HG03066 (cell line): ENCODE results near the gene GPR35.
"Not testable (repeated sequence)": the region's sequence is repeated elsewhere in the genome, so short reads cannot be mapped to it uniquely, and the experiment has no call there.

ENCODE experiments used
- ATAC-seq: cut with Tn5 transposase; IDR thresholded peaks from one replicate; pipeline ENCODE4 v1.9.1; 2021; ENCODE audit warnings: low read depth; ENCODE audit not compliant: unreplicated experiment

The GPR35 gene

DNA sequence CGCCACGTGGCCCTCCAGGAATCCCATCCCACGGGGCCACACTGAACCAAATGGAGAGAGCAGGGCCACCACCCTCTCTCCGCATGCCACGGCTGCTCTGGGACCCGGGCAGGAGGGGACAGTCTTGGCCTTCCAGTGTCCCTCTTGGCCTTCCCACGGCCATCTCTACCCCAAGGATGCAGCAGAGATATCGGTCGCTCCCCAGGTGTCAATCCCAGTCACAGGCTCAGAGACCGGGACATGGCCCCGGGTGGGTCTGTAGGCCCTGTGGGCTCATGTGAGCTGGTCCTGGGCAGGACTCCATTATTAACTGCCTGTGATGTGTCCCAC, 23.5 kb upstream of the GPR35 start:
- ATAC-seq: no peak

DNA sequence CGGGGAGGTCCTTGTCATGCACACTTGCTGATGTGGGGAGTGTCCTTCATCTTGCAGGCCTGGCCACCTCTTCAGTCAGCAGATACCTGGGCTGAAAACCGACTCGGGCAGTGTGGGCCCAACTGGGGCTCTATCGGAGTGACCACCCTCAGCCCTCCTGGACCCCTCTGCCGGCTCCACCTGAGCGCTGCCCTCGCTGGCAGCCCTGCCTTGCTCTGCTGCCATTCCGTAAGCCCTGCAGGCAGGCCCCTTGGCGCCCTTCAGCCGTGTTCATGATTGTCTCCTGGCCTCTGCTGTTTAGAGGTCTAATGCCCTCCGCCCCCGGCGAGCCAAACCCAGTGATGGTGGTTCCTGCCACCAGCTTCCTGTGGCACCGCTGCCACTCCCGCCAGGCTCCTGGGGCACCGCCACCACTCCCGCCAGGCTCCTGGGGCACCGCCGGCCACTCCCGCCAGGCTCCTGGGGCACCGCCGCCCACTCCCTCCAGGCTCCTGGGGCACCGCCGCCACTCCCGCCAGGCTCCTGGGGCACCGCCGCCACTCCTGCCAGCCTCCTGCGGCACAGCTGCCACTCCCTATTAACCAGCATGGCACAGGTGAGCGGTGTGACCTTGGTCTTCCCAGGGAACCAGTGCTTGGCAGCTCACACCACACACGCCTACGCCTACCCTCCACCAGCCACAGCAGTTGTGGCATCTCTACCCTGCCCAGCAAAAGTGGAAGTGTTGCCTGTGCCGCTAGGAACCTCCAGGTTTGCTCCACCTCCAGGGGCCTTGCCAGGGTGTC, 22.8 kb upstream of the GPR35 start:
- ATAC-seq: no peak

DNA sequence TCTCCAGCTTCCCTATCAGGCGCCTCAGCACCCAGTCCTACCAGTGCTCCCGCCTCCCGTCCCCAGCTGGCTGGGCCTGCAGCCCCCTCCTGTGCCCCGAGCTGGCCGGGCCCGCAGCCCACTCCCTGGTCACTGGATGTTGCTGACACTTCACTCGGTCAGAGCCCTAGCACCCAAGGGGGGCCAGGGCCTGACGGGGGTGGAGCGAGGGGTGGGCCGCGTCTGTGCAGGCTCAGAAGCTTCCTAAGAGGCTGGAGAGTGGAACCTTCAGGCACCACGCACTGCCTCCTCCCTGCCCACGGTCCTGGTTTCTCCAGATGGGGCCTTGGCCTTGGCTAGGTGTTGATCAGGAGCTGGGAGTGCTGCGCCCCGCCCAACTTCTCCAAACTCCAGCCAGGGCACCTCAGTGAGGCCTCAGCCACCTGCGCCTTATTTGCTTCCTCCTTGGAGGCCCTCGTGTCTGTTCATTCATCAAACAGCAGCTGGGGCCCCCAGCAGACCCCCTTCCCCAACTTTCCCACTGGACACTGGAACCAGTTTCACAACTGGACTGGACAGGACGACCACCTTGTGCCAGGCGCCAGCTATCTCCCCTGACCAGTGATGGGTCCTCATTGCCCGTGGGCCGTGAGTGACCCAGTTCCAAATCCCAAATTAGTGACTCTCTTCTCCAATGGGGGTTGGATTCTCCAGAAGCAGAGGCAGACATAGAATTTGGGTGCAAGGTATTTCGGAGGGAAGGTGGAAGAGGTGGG, 22.0 kb upstream of the GPR35 start:
- no peak for ATAC-seq

DNA sequence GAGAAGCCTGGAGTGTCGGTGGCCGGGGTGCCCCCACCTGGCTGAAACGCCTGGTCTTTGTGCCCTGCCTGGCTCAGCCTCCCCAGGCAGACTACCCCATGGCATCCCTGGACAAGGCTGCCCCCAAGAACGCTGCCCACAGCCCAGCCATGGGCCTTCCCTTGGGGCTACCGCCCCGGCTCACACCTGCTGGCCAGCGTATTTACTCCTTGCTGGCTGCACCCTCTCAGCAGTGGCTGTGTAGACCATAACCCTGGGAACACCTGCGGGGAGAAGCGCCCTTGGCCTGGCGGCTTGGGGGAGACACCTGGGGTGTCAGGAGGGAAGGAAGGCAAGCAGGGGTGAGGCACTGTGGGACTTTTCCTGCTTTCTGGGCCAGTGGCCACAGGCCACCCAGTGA, 21.4 kb upstream of the GPR35 start:
- ATAC-seq: no peak

DNA sequence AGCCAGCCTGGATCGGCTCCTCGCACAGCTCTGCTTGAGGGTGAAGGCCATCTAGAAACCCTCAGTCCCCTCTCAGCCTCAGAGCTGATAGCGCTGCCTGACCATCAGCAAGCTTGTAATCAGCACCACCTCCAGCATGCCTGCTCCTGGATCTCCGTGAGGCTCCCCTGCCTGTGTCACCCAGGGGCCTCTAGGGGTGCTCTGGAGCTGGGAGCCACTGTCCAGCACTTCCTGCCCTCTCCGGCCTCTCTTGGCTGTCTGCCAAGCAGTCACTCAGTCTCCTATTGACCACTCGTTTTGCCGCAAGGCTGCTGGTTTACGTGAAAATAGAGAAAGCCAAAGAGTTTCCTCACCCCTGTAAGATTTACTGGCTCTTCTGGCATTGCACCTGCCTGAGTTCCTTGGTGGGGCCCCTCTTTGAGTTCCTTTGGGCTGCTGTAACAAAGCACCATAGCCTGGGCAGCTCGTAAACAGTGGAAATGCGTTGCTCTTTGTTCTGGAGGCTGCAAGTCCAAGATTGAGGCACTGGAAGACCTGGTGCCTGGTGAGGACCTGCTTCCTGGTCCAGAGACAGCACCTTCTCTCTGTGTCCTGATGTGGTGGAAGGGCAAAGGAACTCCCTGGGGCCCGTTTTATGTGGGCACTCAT, 20.9 kb upstream of the GPR35 start:
- ATAC-seq: no peak

- no peak for ATAC-seq
Measured at GRCh38 chr2:240604939-240605716, 20.2 kb upstream of the GPR35 start.

- no peak for ATAC-seq
Measured at GRCh38 chr2:240605867-240606743, 19.2 kb upstream of the GPR35 start.

GRCh38 chr2:240611601-240612210, 13.6 kb upstream of the GPR35 start:
- no peak for ATAC-seq

DNA sequence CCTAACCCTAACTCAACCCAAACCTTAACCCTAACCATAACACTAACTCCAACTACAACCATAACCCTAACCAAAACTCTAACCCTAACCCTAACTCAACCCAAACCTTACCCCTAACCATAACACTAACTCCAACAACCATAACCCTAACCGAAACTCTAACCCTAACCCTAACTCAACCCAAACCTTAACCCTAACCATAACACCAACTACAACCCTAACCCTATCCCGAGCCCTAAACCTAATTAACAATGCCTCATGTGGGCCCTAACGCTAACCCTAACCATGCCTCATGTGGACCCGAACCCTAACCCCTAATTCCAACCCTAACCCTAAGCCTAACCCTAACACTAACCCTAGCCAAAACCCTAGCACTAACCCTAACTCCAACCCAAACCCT, 11.5 kb upstream of the GPR35 start:
- ATAC-seq: no peak

GRCh38 chr2:240614391-240614790, 10.9 kb upstream of the GPR35 start:
- ATAC-seq: no peak

GRCh38 chr2:240615396-240615795, 9.9 kb upstream of the GPR35 start:
- ATAC-seq: no peak

DNA sequence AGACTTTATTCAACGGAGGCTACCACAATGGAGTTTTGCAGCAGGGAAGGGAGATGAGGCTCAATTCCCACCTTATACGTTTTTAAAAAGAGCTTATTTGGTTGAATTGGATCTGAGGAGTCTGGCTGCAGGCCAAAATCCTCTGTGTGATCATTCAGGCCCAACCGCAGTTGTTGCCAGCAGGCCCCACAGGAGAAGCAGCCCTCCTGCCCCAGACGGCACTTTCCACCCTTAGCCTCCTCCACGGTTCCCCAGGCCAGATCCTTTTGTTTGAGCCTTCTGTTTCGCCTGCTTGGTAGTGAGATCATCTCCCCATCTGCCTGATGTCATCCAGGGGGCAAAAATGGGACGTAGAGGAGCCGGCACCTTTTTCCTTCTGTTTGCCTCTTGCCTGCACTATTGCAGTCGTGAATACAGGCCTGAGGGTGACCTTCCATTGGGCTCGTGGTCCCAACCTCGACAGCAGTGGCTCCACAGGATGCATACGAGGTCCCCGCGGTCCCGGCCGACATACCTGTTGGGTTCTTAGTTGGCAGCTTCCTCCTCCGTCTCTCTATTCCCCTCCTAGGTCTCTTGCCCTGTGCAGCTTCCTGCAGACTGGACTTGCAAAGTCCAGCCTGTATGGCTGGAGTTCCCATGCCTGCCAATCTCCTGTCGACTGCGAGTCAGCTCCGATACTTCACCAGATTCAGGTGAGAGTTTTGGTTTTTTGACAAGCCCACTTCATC, 9.3 kb upstream of the GPR35 start:
- no peak for ATAC-seq

DNA sequence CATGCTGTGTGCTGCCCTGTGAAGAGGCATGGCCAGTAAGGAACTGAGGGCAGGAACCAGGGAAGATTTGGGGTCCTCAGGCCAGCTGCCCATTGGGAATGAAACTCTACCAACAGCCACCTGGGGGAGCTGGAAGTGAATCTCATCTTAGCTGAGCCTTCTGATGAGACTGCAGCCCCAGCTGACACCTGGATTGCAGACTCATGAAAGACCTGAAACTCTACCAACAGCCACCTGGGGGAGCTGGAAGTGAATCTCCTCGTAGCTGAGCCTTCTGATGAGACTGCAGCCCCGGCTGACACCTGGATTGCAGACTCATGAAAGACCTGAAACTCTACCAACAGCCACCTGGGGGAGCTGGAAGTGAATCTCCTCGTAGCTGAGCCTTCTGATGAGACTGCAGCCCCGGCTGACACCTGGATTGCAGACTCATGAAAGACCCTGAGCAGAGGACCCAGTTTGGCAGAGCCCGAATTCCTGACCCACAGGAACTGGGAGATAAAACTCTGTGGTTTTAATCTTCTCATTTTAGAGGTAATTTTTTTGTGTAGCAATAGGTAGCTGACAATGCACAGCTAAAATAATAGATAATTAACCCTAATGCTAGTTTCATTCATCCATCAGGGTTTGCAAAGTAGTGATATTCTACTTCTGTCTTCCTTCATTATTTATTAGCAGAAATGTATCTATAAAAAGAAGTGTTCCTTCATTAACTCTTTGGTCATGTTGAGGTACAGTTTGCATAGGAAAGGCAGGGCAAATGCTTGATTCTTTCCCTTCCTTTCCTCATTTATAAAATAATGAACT, 8.2 kb upstream of the GPR35 start:
- ATAC-seq: not testable (repeated sequence)

GRCh38 chr2:240618776-240619175, 6.5 kb upstream of the GPR35 start:
- ATAC-seq: no peak

- ATAC-seq: no peak
Measured at GRCh38 chr2:240619506-240620148, 5.7 kb upstream of the GPR35 start.

- ATAC-seq: no peak
Measured at GRCh38 chr2:240620149-240620731, 5.0 kb upstream of the GPR35 start.

DNA sequence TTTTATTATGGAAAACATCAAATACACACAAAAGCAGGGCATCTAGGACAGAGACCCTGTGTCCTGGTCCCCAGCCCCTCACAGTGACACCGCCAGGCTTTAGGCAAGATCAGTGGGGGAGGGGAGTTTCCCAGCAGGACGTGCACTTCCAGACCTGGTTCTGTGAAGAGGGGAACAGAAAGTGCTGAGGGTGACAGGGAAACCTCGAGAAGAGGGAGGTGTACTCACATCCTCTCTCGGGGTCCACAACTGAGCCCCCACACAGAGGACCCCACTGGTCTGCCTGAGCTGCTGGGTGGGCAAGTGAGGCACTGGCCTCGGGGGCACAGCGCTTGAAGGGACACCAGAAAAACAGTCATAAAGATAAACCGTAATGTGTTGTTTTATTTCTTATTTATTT, 4.4 kb upstream of the GPR35 start:
- ATAC-seq: no peak
